GM19099 (cell line): Measurements from ENCODE around the gene EEA1.

Experiments used
- POLR2A ChIP-seq: IDR thresholded peaks from 3 replicates; pipeline ENCODE4 v1.6.1; 2011; ENCODE audit warnings: low read depth; ENCODE audit not compliant: insufficient read length; ENCODE audit errors: extremely low read depth

EEA1 gene

DNA sequence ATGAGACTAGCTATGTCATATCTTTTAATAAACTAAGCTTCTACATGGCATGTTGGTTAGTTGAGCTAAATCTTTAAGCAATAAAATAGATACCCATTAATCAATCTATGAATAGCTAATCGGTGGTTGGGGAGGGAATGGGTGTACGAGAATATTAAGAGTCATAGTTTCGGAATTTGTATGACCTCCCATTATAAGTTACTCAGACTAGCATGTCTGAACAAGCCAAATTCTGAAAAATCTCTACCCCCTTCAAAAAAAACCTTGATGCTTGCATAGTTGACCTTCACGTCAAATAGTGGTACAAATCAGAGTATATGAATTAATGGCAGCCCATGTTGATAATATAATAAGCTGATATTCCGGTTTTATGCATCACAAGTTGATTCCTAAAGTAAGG, 166.3 kb downstream of the EEA1 start:
- no peak for TF ChIP-seq POLR2A

DNA sequence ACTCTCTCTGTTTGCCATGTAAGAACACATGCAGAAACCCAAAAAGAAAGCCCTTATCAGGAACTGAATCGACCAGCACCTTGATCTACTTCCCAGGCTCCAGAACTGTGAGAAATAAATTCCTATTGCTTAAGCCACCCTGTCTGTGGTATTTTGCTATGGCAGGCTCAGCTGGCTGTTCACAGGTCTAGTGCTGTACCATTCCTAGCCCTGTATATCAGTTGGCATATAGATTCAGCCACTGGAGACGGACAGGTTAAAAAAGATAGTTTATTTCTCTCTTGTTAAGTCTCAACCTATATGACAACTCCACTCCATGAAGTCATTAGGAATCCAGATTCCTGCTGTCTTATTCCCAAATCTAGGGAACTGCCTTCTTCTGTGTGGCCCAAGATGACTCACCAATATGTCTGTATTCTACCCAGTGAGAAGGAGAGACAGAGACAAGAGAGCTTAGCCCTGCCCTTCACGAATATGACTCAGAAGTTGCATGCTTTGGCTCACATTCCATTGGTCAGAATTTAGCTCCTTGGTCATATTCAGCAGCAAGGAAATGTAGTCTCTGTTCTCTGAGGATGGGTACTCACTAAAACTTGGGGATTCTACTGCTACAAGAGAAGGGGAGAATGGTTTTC, 169.3 kb downstream of the EEA1 start:
- no peak for TF ChIP-seq POLR2A

DNA sequence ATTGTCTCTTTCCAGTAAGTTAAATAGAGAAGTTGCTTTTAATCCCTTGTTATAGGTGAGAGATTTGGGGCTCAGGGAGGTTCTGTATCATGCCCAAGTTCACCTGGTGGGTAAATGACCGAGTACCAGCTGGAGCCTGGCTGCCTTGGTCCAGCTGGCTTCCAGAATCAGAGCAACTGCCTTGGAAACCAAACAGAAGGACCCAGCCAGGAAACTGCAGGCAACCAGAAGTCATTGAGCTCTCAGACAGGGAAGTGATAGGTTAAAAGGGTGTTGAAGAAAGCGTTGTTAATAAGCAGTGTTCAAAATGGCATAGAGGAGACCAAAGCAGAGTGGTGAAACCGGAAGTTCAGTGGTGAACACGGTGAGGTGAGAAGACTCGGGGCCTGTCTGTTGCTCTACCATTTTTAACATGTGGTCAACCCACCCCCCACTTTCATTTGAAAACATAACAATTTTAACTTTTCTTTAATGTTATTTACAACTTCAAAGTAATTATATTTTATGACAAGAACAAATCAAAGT, 171.4 kb downstream of the EEA1 start:
- TF ChIP-seq POLR2A, result no peak

DNA sequence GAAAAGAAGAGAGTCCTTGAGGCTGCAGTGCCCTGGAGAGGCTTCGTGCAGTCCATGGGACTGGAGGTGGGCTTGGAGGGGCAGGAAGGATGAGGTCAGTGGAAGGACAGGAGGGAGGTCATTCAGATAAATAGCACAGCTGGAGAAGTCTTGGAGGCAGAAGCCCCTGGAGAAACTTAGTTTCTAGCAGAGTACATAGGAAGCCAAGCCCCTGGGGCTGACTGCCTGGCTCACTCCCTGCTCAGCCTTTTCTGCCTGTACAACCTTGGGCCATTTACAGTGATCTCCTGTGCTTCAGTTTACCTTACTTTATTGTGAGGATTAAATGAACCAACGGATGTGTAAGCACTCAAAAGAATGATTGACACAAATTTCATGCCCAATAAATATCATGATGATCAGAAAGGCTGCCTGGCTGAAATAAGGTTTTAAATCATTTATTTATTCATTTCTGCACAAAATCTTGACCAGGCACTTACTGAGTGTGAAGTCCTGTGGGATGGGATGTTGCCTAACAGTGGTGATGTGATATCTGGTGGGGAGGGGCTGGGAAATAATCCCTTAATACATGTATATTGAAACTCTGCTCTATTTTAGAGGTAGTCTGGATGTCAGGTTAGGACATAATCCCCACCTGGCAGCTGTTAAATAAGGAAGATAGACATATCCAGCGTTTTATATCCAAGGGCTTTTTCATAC, 172.0 kb downstream of the EEA1 start:
- no peak for TF ChIP-seq POLR2A

DNA sequence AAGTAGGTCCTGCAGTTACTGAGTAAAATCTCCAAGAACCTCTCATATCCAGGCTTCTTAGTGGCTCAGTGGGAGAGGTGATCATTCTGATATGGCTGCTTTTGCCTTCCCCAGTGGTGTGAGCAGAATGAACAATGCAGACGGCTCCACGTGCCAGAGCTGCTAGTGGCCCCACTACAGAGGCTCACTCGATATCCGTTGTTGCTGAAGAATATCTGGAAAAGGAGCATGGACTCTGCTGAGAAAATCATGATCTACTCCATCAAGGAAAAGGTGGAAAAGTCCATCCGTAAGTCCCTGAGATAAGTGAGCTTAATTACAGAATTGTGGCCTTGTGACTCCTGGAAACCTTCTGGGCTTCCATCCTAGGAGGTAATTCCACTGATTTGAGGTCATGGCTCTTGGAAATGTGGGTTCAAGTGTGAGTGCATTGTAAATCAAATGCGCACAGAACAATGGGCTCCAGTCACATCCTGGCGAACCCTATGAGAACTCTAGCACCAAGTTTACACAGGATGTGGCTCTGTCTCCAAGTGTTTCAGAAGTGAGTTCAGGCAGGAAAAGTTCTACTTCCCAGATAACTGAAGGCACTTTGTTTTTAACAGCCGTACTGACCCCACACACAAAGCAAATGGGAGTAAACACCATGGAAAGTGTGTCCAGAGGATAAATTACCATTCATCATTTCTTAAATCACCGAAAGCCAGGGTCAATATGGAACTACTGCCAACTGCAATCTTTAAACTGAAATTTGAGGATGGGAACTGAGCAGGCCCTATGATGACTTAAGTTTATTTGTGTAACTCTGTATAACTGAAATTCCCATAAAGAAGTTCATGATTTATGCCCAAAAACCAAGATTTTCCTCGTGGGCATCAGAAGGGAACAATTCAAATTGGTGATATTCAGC, 174.9 kb downstream of the EEA1 start:
- TF ChIP-seq POLR2A, result no peak

DNA sequence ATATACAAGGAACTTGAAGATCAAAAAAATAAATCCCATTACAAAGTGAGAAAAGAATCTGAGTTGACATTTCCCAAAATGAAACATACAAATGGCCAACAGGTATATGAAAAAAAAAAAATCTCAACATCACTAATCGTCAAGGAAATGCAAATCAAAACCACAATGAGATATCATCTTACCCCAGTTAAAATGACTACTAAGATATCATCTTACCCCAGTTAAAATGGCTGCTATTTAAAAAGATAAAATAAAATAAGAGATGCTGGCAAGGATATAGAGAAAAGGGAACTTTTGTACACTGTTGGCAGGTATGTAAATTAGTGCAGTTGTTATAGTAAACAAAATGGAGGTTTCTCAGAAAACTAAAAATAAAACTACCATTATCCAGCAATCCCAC, 181.9 kb downstream of the EEA1 start:
- no peak for TF ChIP-seq POLR2A

DNA sequence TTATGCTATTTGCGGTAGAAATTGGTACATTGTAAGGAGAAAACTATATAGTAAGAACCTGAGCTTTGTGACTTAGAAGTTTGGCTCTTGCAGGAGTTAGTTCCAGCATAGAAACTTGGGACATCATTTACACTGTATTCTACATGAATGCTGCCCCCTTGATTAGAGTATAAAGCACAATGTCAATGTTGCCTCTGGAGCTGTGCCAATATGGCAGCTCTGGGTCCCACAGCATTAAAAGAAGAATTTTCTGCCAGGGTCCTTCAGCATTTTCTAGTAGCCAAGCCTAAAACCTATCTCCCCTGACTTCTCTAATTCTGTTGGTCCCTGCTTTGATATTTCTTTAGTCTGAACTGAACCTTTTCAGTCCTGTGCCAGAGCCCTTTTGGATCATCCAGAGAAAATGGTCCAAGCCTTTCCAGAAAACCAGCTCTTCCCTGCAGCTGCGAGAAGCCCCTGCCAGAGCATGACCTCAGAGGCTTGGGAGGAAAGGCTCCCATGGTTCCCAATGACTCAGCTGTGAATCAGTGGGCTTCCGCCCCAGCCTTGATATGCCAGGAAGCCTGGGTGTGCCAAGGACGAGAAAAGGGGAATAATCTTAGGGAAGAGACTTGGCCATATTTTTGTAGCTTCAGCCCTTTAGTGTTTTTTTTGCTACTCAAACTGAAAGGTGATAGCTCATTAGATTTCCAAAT, 183.1 kb downstream of the EEA1 start:
- no peak for TF ChIP-seq POLR2A

DNA sequence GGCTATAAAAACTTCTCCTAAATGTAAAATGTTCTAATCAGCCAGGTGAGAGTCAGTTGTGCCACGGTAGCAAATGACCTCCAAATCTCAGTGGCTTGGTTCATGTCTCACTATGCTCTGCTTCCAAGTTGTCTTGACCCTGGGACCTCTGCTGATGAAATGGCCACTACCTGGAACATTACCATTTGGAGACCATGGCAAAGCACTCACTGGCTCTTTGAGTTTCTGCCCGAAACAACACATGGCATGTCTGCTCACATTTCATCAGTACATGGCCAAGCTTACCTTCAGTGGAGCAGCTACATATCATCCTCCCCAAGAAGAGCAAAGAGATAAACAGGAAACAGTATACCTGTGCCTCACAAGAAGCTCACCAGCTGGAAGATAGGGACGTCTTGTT, 186.1 kb downstream of the EEA1 start:
- TF ChIP-seq POLR2A, result no peak

DNA sequence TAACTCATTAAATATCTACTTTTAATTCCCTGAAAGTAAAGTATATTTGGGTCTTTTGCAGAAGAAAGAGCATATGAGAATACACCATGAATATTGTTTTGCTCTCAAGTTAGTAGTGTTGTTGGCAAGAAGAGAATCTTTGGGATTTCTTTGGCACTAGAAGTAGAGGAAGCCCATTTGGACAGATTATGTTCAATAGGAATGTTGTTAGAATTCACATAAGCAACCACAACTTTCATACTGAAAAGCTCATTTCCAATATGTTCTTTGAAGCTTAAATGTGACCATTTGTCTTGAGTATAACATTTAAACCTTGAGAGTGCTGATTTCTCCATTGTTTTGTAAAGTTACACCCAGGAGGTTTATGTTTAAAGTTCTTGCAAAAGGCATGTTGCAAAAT, 188.7 kb downstream of the EEA1 start:
- no peak for TF ChIP-seq POLR2A

DNA sequence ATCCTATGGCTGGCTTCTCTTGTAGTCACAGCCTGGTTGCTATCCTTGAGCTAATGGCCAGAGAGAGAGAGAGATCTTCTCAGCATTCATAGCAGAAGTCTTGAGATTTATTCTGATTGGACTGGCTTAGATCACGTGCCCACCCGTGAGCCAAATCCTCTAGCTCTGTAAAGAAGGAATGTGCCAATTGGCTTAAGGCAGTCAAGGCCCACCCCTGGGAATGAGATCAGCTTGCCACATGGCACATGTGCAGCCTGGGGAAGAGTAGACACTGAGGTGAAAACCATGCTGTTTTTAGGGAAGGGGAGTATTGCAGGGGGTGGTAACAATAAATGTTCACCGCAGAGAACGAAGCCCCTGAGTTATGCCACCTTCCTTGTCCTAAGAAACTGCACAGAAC, 190.0 kb downstream of the EEA1 start:
- TF ChIP-seq POLR2A, result no peak

DNA sequence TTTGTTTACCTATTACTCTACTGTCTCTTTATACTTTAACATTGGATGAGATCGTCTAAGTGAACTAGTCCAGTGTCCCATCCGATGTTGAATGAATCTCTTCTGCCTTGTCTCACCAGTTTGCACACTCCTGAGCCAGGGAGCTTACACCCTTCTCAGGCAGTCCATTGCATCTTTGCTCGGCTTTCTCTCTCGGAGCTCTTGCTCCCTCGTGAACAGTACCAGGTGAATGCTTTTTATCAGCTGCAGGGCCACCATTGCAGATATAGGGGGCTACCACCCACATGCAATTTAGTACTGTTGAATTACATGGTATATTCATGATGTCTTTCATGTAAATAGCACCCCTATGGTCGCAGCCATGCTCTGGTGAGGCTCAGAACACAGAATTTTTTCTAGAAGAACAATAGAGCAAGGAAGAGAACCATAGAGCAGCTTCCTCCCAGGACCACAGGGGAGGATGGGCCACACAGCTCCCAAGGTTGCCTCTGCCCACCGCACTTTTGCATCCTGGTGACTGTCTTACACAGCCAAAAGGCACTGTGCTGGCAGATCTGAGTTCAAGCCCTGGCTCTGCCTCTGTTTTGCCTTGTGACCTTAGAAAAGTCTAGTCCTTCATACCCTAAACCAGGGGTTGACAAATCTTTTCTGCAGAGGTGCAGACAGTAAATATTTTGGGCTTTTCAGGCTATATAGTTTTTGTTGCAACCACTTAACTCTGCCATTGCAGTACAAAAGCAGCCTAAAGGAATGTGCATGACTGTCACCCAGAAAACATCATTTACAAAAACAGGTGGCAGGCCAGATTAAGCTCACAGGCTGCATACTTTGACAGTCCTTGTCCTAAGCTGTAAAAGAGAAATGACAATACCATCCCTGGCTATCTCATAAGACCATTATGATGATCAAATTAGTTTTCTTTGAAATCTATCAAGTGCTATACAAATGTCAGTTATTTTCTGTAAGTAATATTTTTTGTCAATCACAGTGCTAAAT, 190.9 kb downstream of the EEA1 start:
- TF ChIP-seq POLR2A, result no peak

DNA sequence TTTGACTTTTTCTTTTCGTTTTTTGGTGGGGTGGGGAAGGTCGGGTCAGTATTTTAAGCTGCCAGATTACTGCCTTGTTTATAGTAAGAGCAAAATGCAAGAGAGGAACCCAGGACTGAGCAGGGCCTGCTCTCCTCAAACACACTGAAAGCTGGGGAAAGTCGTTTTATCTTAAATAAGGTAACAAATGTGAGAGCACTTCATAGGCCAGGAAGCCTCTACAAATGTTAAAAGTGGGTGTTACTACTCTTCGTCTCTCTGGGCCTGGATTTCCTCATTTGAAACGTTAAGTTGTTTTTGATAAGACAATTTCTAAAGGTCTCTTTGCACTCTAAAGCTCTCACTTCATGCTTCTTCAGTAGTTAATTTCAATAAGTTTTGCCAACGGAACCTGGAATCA, 192.5 kb downstream of the EEA1 start:
- TF ChIP-seq POLR2A, result no peak

DNA sequence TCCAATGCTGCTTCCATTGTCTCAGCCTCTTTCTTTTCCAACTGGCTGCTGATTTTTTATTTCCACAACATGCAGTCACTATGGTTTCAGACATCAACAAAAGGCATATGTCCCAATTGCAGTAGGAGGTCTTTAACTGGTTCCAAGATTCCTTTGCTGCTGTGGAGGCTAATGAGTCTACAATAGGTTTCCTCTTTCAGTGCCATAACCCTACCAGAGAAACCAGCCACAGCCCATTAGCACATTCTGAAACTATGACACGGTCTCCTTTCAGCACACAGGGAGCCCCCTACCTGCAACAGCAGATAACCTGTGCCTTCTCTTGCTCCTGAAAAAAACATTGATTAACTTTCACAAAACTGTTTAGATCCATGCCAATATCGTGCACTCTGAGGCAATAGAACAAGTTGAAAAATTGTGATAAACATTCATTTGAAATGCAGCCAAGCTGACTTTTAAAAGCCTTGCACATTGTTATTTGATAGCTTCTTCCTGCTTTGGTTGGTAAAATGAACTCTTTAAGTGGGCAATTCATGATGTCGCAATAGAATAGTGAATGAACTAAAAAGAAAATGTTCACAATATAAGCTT, 193.9 kb downstream of the EEA1 start:
- TF ChIP-seq POLR2A, result no peak
